Fibroblast of skin of abdomen (primary cell): ENCODE results near the gene TIPRL. TPM values are rescaled to one million over a fixed set of nuclear protein-coding genes. Genes with fewer than 3 reads are reported as not detected.
"Not testable (repeated sequence)": the region's sequence is repeated elsewhere in the genome, so short reads cannot be mapped to it uniquely, and the experiment has no call there.

Experiments
- DNase-seq: peaks from one replicate; pipeline ENCODE4 v3.0.0-alpha.2; 2013
- polyA plus RNA-seq, 2 experiments: library from polyadenylated mRNA; unstranded; fragments of 120-200 nt; gene quantifications; one replicate each; pipeline ENCODE4 v1.2.1, GENCODE V29; 2013; ENCODE audit not compliant: insufficient read length in 2 of 2

Gene TIPRL
- 51.4 TPM for polyA plus RNA-seq (2013, experiment 1 of 2; ENCODE audit: insufficient read length)
- polyA plus RNA-seq (2013, experiment 2 of 2; ENCODE audit: insufficient read length) = 52.1 TPM

GRCh38 chr1:168178638-168179437 lies at the start of gene TIPRL:
TSS of gene TIPRL (plus strand) at chr1:168178962. CDS start at chr1:168179078, 116 bp downstream.
- DNase-seq = peak; percentile 100

- DNase-seq = no peak
Observed at GRCh38 chr1:168129933-168130332, 48.8 kb upstream of the TIPRL start.

DNA sequence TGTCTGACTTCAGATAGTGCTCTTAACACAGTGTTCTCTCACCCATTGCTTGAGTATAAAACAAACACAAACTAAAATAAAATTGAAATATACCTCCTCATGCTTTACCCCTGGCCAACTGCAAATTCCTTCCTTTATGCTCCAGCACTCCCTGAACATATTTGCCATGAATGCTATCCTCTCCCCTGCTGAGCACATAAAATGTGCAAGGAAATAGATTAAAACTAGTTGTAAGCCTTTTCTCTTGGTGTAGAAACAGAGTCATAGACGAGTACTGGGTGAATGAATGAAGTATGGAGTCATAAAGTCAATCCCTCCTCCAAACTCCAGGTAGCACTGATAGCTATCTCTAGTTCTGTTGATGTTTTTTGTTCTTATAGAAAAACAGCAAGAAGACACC lies 44.6 kb upstream of the TIPRL start:
- DNase-seq = no peak

- no peak for DNase-seq
Observed at GRCh38 chr1:168134642-168135041, 44.1 kb upstream of the TIPRL start.

DNA sequence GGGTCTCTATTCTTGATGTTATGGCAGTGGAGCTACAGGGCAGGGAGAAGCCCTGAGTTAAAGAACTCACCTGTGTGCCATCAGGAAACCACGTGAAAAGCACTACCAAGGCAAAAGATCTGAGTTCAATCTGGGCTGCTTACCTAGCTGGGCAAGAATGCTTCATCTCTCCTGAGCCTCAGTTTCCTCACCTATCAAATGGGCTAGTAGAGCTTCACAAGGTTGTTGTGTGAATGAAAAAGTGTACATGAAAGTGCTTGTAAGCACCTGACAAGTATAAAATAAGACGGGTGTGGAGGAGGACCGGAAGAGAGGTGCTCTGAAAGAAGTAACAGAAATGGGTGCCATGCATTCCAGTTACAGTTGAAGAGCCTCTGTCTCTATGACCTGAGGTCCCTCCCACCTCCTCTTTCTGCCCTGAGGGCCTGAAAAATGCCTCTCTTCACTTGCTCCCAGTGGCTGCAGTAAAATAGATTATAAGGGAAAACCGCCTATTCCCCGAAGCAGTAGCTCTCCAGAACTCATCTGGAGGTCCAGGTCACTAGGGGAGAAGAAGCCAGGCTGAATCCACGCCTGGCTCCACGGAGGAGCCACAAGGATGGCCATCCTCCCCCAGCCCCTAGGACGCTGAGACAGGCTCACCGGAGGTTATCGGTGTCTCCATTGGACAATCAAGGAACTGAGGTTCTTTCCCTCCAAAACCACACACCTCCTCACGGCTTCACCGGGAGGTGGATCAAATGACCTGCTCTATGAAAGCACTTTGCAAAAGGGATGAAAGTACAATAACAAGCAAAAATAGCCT lies 43.4 kb upstream of the TIPRL start:
- no peak for DNase-seq

- no peak for DNase-seq
Observed at GRCh38 chr1:168135921-168136708, 42.6 kb upstream of the TIPRL start.

GRCh38 chr1:168136709-168137514 lies 41.9 kb upstream of the TIPRL start, which contains the start of gene GPR161:
TSS of gene GPR161 (minus strand) at chr1:168136930. CDS start at chr1:168104850, 32,080 bp downstream.
- peak; percentile 60 for DNase-seq

DNA sequence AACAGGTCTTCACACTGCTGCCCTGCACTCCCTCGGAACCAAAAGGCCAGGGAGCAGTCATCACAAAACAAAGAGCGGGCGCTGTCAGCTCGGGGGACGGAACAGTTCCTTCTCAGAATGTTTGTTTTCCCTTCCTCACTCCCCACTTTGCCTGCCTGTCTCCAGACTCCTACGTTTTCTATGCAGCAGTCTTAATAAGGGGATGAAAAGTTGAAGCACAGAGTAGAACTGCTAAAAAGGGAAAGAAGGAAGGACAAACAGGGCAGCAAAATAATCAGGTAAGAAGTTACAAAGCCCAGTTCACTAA lies 41.3 kb upstream of the TIPRL start:
- DNase-seq = no peak

GRCh38 chr1:168138134-168138533 lies 40.6 kb upstream of the TIPRL start:
- no peak for DNase-seq

- no peak for DNase-seq
Observed at GRCh38 chr1:168139070-168139469, 39.7 kb upstream of the TIPRL start.

- no peak for DNase-seq
Observed at GRCh38 chr1:168141871-168142385, 36.8 kb upstream of the TIPRL start.

- peak; percentile 75 for DNase-seq
Observed at GRCh38 chr1:168145184-168146159, 33.3 kb upstream of the TIPRL start.

- no peak for DNase-seq
Observed at GRCh38 chr1:168146160-168146539, 32.6 kb upstream of the TIPRL start.

DNA sequence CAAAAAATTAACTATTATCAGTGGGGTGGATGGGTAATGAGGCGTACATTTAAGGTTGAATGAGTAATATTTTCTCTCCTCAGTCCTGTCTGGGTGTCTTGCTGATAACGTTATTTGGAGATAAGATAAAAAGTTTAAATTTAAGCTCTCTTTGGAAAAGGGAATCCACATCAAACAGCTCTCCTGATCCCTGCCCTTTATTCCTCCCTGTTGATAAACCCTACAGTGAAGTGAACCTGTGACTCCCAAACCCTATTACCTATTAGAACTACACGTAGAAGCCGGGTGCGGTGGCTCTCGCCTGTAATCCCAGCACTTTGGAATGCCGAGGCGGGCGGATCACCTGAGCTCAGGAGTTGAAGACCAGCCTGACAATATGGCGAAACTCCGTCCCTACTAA lies 32.1 kb upstream of the TIPRL start:
- no peak for DNase-seq

- DNase-seq = no peak
Observed at GRCh38 chr1:168148916-168149315, 29.8 kb upstream of the TIPRL start.

DNA sequence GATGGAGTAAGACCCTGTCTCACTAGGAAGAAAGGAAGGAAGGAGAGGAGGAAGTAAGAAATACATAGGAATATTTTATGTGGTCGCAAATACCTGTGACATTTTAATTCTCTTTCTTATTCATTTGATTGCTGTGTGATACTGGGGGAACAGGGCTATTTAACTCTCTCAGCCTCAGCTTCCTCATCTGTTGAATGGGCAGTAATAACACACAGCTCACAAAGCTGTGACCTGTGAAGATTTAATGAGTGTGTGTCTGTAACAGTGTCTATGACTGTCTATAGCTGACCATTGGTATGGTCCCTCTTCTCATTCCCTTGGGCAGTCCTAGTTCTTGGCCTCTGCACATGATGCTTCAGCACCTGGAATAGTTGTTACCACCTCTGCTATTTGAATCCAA lies 28.5 kb upstream of the TIPRL start:
- no peak for DNase-seq

DNA sequence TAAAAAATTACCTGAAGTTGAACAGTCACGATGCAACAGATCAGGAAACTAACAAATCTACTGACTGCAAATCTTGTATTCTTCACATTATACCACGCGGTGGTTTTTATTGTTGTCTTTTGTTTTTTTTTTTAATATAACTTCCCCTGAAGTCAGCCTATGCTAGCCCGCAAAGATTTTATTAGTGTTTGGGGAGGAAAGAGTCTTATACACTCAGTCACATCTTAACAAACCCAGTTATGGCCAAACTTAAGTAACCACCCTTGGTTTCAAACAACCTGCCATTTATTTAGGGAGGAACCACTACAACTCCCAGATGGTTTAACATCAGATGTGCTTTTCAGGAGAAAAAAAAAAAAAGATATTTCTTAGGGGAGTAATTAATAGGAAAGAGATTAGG lies 26.8 kb upstream of the TIPRL start:
- no peak for DNase-seq

GRCh38 chr1:168154707-168155106 lies 24.1 kb upstream of the TIPRL start:
- not testable (repeated sequence) for DNase-seq

DNA sequence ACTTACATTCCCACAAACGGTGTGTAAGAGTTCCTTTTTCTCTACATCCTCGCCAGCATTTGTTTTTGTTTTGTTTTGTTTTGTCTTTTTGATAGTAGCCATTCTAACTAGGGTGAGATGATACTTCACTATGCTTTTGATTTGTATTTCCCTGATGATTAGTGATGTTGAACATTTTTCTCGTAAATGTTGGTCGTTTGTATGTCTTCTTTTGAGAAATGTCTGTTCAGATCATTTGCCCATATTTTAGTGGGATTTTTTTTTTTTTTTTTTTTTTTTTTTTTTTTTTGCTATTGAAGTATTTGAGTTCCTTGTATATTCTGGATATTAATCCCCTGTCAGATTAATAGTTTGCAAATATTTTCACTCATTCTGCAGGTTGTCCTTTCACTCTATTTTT lies 22.9 kb upstream of the TIPRL start:
- DNase-seq = no peak

- DNase-seq = no peak
Observed at GRCh38 chr1:168157638-168158037, 21.1 kb upstream of the TIPRL start.

GRCh38 chr1:168159251-168159650 lies 19.5 kb upstream of the TIPRL start:
- no peak for DNase-seq
